Kidney epithelial cell (primary cell): ENCODE results near the gene CSTF2T. TPM values are rescaled to one million over a fixed set of nuclear protein-coding genes. Genes with fewer than 3 reads are reported as not detected.
"Not testable (repeated sequence)": the region's sequence is repeated elsewhere in the genome, so short reads cannot be mapped to it uniquely, and the experiment has no call there.

ENCODE experiments used
- DNase-seq: peaks from one replicate; pipeline ENCODE4 v3.0.0-alpha.2; 2010; ENCODE audit warnings: low read depth
- H3K27me3 ChIP-seq: 2 replicates; pipeline ENCODE4 v1.6.0; 2011; ENCODE audit warnings: low read length; ENCODE audit not compliant: control insufficient read depth, insufficient read depth
- H3K36me3 ChIP-seq: 2 replicates; pipeline ENCODE4 v1.5.1; 2011; ENCODE audit warnings: low read length; ENCODE audit not compliant: control insufficient read depth, insufficient read depth
- H3K4me3 ChIP-seq: 2 replicates; pipeline ENCODE4 v1.5.1; 2011; ENCODE audit warnings: low read depth, mild to moderate bottlenecking, control low read depth, low read length
- total RNA-seq: library from RNA; depleted of rRNA; stranded (reverse); fragments of >200 nt; gene quantifications from 2 replicates; pipeline ENCODE4 v1.2.3, GENCODE V29; 2015
- TF ChIP-seq, protein P1 (sequence below): IDR thresholded peaks from 2 replicates; pipeline ENCODE4 v1.5.1; 2011; ENCODE audit warnings: mild to moderate bottlenecking, moderate library complexity, low read length, control low read depth, inconsistent platforms; ENCODE audit not compliant: insufficient read depth, poor library complexity, severe bottlenecking

CSTF2T gene
- total RNA-seq, 1 donor from 2014 or later = 24.8 TPM

DNA sequence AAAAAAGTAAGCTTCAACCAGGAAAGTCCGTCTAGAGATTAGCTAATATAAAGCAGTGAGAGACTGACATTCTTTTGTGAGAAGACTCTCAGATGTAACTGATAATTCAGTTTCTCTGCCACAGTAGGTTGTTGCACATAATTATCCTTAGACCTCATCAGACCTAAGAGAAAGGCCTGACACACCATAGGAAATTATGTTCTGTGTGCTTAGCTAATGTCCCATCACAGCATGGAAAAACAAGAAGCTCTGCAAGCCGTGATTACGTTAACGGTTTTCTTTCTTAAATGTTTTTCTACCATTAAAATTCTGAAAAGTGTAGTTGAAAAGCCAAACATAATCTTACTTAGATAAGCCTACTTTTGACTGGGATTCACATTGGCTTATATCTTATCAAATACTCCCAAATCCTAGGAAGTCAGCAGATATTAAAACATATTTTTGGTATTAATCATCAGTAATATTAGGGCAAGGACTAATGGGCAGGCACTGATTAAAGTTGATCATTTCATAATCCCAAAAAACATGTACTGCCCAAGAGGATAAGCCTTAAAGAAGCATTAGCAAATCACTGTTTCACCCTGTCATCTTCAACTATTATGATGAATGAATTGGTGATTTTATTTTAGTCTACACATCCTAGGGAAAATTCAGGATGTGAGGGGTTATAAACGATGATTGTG is 5.2 kb downstream of the CSTF2T start:
- TF ChIP-seq, protein P1, sequence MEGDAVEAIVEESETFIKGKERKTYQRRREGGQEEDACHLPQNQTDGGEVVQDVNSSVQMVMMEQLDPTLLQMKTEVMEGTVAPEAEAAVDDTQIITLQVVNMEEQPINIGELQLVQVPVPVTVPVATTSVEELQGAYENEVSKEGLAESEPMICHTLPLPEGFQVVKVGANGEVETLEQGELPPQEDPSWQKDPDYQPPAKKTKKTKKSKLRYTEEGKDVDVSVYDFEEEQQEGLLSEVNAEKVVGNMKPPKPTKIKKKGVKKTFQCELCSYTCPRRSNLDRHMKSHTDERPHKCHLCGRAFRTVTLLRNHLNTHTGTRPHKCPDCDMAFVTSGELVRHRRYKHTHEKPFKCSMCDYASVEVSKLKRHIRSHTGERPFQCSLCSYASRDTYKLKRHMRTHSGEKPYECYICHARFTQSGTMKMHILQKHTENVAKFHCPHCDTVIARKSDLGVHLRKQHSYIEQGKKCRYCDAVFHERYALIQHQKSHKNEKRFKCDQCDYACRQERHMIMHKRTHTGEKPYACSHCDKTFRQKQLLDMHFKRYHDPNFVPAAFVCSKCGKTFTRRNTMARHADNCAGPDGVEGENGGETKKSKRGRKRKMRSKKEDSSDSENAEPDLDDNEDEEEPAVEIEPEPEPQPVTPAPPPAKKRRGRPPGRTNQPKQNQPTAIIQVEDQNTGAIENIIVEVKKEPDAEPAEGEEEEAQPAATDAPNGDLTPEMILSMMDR = no peak
- Histone ChIP-seq H3K4me3 (no peak overlapping the region), H3K27me3 (no peaks in the 10 kb centered on the region), H3K36me3 (peaks cover 1% of the 10 kb centered on the region)
- no peak for DNase-seq

DNA sequence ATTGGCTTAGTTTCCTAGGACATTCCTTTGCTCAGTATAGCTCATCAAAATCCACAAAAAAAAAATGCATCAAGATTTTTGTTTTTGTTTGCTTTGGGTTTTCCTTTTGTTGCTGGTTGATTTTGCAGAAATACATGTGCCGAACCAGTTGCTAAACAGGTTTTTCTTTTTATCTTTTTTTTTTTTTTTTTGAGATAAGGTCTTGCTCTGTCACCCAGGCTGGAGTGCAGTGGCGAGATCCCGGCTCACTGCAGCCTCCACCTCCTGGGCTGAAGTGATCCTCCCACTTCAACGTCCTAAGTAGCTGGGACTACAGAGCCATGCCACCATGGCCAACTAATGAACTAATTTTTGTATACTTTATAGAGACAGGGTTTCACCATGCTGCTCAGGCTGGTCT is 8.3 kb downstream of the CSTF2T start:
- TF ChIP-seq, protein P1 = no peak
- DNase-seq = no peak
- Histone ChIP-seq H3K36me3 (no peaks in the 10 kb centered on the region), H3K4me3 (no peak overlapping the region), H3K27me3 (no peaks in the 10 kb centered on the region)

DNA sequence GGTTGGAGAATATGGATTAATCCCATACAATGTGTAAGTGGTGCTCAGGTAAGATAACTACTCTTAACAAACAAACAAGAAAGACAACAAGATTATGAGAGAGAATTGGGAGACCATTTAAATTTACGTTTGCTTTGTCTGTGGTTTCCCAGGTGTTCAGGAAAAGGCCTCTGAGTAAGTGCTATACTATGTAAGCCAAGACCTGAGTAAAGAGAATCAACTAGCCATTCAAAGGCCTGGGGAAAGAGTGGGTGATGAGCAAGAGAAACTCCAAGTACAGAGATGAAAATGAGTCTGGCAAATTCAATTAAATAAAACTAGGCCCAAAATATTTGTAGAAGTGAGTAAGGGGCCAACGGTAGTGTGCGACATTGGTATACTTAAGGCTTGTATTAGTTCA is 9.9 kb downstream of the CSTF2T start:
- H3K4me3 ChIP-seq = no peak overlapping the region
- no peaks in the 10 kb centered on the region for H3K36me3 ChIP-seq
- DNase-seq = no peak
- no peaks in the 10 kb centered on the region for H3K27me3 ChIP-seq
- TF ChIP-seq, protein P1 = no peak

DNA sequence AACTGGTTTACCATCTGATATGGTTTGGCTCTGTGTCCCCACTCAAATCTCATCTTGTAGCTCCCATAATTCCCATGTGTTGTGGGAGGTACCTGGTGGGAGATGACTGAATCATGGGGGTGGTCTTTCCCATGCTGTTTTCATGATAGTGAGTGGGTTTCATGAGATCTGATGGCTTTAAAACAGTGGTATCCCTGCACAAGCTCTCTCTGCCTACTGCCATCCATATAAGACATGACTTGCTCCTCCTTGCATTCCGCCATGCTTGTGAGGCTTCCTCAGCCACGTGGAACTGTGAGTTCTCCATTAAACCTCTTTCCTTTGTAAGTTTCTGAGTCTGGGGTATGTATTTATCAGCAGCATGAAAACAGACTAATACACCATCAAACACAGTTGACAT is 10.6 kb downstream of the CSTF2T start:
- not testable (repeated sequence) for DNase-seq, H3K27me3 ChIP-seq, H3K36me3 ChIP-seq, H3K4me3 ChIP-seq

- TF ChIP-seq, protein P1 = no peak
- Histone ChIP-seq H3K4me3 (no peak overlapping the region), H3K36me3 (no peaks in the 10 kb centered on the region), H3K27me3 (no peaks in the 10 kb centered on the region)
- no peak for DNase-seq
Measured at GRCh38 chr10:51687296-51687695, 12.1 kb downstream of the CSTF2T start.

DNA sequence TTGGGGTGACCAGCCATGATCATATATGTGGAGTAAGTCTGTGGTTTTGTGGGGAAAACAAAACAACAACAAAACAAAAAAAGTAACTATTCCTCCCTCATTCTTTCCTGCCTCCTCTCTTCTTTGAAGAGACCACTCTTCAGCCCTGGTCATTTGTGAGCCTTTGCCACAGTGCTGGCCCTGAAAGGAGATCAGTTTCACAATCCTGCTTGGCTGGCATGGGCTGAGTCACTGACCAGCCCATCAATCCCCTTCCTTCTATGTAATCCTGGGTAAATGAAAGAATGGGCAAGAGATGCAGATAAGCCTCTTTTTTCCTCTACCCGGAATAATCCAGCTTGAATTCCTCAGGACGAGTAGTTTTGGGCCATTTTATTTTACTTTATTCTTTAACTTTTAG is 13.6 kb downstream of the CSTF2T start:
- Histone ChIP-seq H3K4me3 (no peak overlapping the region), H3K27me3 (no peaks in the 10 kb centered on the region), H3K36me3 (no peaks in the 10 kb centered on the region)
- no peak for DNase-seq
- TF ChIP-seq, protein P1 = no peak
